COLO829 (cell line): ENCODE data around the gene GPC2.

ENCODE experiments used
- DNase-seq: peaks from one replicate; pipeline ENCODE4 v3.0.0; 2012; ENCODE audit warnings: low spot score

The GPC2 gene

GRCh38 chr7:100122067-100122466 is 55.1 kb downstream of the GPC2 start:
- DNase-seq = peak; percentile 88

GRCh38 chr7:100120733-100121036 is 56.5 kb downstream of the GPC2 start:
- DNase-seq = no peak

DNA sequence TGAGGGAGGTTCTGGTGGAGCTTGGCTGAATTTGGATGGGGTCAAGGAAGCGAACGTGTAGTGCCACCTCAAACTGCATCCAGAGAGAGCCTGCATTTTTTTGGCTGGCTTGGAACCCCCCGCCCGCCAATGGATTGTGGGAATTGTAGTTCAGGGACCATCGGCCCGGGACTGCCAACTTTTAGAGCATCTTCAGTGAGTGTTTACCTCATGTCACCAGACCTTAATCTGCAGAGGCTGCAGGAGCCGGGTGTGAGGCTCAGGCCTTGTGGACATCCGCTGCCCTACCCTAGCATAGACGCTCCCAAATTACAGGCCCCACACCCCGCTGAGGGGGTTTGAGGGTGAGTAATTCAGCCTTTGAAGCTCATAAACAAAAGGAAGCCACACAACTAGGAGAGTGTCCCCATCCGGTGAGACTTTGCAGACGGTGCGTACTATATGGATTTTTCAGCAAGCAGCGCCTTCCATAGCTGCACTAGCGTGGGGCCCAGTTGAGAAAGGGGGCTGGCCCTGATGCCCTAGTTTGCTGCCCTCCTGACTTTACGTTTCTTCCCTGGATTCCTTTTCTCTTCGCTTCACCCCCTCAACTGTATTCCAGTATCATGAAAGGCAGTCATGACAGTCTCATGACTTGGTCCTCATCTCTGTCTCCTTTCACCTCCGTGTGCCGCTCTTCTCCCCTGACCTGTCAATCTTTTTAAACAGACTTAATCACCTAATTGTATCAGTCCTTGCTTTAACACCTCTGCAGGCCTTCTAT is 57.0 kb downstream of the GPC2 start:
- DNase-seq = peak; percentile 85
